CD14-positive monocyte (primary cell): Measurements from ENCODE around the gene CD37. TPM values are rescaled to one million over a fixed set of nuclear protein-coding genes. Genes with fewer than 3 reads are reported as not detected.

ENCODE experiments used
- DNase-seq, 3 donors: peaks; one replicate each; pipeline ENCODE4 v3.0.0-alpha.2; 2011 to 2022
- H2AFZ ChIP-seq: 2 replicates; pipeline ENCODE4 v1.6.0; 2012; ENCODE audit warnings: mild to moderate bottlenecking, low read depth, low read length, inconsistent platforms; ENCODE audit not compliant: insufficient read depth, poor library complexity, severe bottlenecking
- H3K27ac ChIP-seq, 2 donors: 1 replicate in 1 of 2; 2 replicates in 1 of 2; pipeline ENCODE4 v1.5.1; 2012 to 2013; ENCODE audit warnings: low read length in 2 of 2, control low read depth in 1 of 2, inconsistent platforms in 1 of 2, low read depth in 1 of 2, mild to moderate bottlenecking in 1 of 2
- H3K27me3 ChIP-seq, 2 donors: one replicate each; pipeline versions ENCODE4 v1.6.0 to v1.6.1; 2011 to 2013; ENCODE audit warnings: low read length in 2 of 2; ENCODE audit not compliant: control insufficient read depth in 2 of 2, insufficient read depth in 2 of 2
- H3K36me3 ChIP-seq, 2 donors: replicated peaks in 1 of 2; 1 replicate in 1 of 2; 2 replicates in 1 of 2; pipeline versions ENCODE4 v1.5.1 to v1.6.1; 2012 to 2013; ENCODE audit warnings: low read length in 2 of 2, control low read depth in 1 of 2, inconsistent platforms in 1 of 2, mild to moderate bottlenecking in 1 of 2; ENCODE audit not compliant: insufficient read depth in 2 of 2, control insufficient read depth in 1 of 2
- H3K4me1 ChIP-seq, 2 donors: 1 replicate in 1 of 2; 2 replicates in 1 of 2; pipeline versions ENCODE4 v1.5.1 to v1.6.1; 2012 to 2013; ENCODE audit warnings: low read length in 2 of 2, control low read depth in 1 of 2, inconsistent platforms in 1 of 2, mild to moderate bottlenecking in 1 of 2, moderate library complexity in 1 of 2; ENCODE audit not compliant: insufficient read depth in 2 of 2, control insufficient read depth in 1 of 2
- H3K4me2 ChIP-seq: replicated peaks from 2 replicates; pipeline ENCODE3; 2012; ENCODE audit warnings: low read length, moderate library complexity, mild to moderate bottlenecking; ENCODE audit not compliant: poor library complexity, severe bottlenecking; ENCODE audit errors: extremely low read depth
- H3K4me3 ChIP-seq, 3 experiments: fragments of 200-600 bp in 1 of 3; sonication (generic) in 1 of 3; replicated peaks in 1 of 3; 1 replicate in 2 of 3; 2 replicates in 1 of 3; pipeline ENCODE4 v1.5.1; 2011 to 2013; ENCODE audit warnings: low read length in 3 of 3, mild to moderate bottlenecking in 3 of 3, control low read depth in 2 of 3, low read depth in 2 of 3, inconsistent platforms in 1 of 3, moderate library complexity in 1 of 3
- H3K79me2 ChIP-seq: 2 replicates; pipeline ENCODE4 v1.6.0; 2012; ENCODE audit warnings: mild to moderate bottlenecking, control low read depth, inconsistent platforms, low read length, moderate library complexity; ENCODE audit not compliant: insufficient read depth
- H3K9ac ChIP-seq: 2 replicates; pipeline ENCODE4 v1.6.0; 2017; ENCODE audit warnings: low read length, mild to moderate bottlenecking; ENCODE audit not compliant: insufficient read depth, poor library complexity, severe bottlenecking
- H3K9me3 ChIP-seq, 2 donors: replicated peaks in 1 of 2; 1 replicate in 1 of 2; 2 replicates in 1 of 2; pipeline versions ENCODE4 v1.5.1 to v1.6.1; 2012 to 2013; ENCODE audit warnings: low read length in 2 of 2, control low read depth in 1 of 2; ENCODE audit not compliant: control insufficient read depth in 1 of 2, insufficient read depth in 1 of 2
- H4K20me1 ChIP-seq: 2 replicates; pipeline ENCODE4 v1.6.0; 2012; ENCODE audit warnings: mild to moderate bottlenecking, low read length, control low read depth, moderate library complexity; ENCODE audit not compliant: insufficient read depth
- H3K27ac Mint-ChIP-seq, 7 donors: one replicate each; pipeline ENCODE4 v1.8.0; 2020; ENCODE audit warnings: mild to moderate bottlenecking in 7 of 7, mixed read lengths in 7 of 7, moderate library complexity in 6 of 7, inconsistent platforms in 2 of 7
- H3K27me3 Mint-ChIP-seq, 3 donors: one replicate each; pipeline ENCODE4 v1.8.0; 2021 to 2022; ENCODE audit warnings: low read depth in 3 of 3, mild to moderate bottlenecking in 3 of 3, mixed read lengths in 3 of 3, moderate library complexity in 3 of 3, inconsistent platforms in 1 of 3
- H3K36me3 Mint-ChIP-seq, 2 donors: one replicate each; pipeline ENCODE4 v1.8.0; 2020; ENCODE audit warnings: mixed read lengths in 2 of 2, inconsistent platforms in 1 of 2, mild to moderate bottlenecking in 1 of 2
- H3K4me1 Mint-ChIP-seq: one replicate; pipeline ENCODE4 v1.8.0; 2020; ENCODE audit warnings: mild to moderate bottlenecking, mixed read lengths
- H3K4me3 Mint-ChIP-seq, 2 donors: one replicate each; pipeline ENCODE4 v1.8.0; 2020; ENCODE audit warnings: mild to moderate bottlenecking in 2 of 2, mixed read lengths in 2 of 2, moderate library complexity in 1 of 2
- H3K9me3 Mint-ChIP-seq, 7 donors: one replicate each; pipeline ENCODE4 v1.8.0; 2020 to 2022; ENCODE audit warnings: mixed read lengths in 7 of 7, mild to moderate bottlenecking in 6 of 7, moderate library complexity in 6 of 7, inconsistent platforms in 2 of 7
- CTCF ChIP-seq: fragments of 200-600 bp; IDR thresholded peaks from one replicate; pipeline ENCODE4 v1.8.0; 2022; ENCODE audit warnings: antibody characterized with exemption, mild to moderate bottlenecking
- WGBS: methylation state at CpG from one replicate; pipeline ENCODE4 v1.1.5; 2013; ENCODE audit warnings: missing lambda C conversion rate; ENCODE audit not compliant: insufficient coverage; 5-methylcytosine and 5-hydroxymethylcytosine counted together
- intact Hi-C, 2 donors: fragments of 100-400 bp; cut with micrococcal nuclease; formaldehyde crosslinking; loops; one replicate each; pipeline versions ENCODE4 v1.15.0 to v1.15.1; 2023
- polyA plus RNA-seq, 3 donors: library from polyadenylated mRNA; depleted of rRNA in 1 of 3; unstranded in 2 of 3; stranded (reverse) in 1 of 3; fragments of 300-500 nt in 2 of 3; fragments of >200 nt in 1 of 3; fragmentation: Illumina TruSeq in 2 of 3; gene quantifications; 1 replicate in 2 of 3; 2 replicates in 1 of 3; pipeline ENCODE4 v1.2.3, GENCODE V29; 2012 to 2021

Gene CD37
- polyA plus RNA-seq, 3 donors: 147 to 380 (median 194) TPM

DNA sequence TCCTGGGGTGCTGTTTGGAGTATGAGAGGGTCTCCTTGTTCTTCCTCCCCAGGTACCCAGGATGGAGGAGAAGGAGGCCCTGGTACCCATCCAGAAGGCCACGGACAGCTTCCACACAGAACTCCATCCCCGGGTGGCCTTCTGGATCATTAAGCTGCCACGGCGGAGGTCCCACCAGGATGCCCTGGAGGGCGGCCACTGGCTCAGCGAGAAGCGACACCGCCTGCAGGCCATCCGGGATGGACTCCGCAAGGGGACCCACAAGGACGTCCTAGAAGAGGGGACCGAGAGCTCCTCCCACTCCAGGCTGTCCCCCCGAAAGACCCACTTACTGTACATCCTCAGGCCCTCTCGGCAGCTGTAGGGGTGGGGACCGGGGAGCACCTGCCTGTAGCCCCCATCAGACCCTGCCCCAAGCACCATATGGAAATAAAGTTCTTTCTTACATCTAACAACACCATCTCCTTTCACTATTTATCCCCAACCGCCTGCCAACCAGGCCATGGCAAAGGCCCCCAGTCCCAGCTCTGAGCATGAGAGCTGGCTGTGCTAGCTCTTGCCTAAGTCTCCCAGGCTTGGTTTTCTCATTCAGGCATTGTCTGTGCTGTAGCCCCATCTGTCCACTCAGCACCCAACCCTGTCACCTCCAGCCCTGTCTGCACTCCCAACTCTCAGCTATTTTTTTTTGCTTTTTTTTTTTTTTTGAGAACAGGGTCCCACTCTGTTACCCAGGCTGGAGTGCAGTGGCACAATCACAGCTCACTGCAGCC lies 39.6 kb downstream of the CD37 start:
- Mint-ChIP-seq H3K4me1 (no peaks in the 10 kb centered on the region), H3K9me3 (peaks cover 4 to 13% (median 11%) of the 10 kb centered on the region in 7 donors), H3K4me3 (no peak overlapping the region), H3K36me3 (no peaks in the 10 kb centered on the region), H3K27ac (no peak overlapping the region), H3K27me3 (peaks cover 6 to 12% (median 7%) of the 10 kb centered on the region in 3 donors)
- intact Hi-C loops: loop anchor here in 1 of 2 donors (10.0 kb wide), 1 partner anchor 50 kb away; the partner anchor contains the start of genes GFY and PTH2
- DNase-seq: no peak
- Histone ChIP-seq H3K9ac (no peak overlapping the region), H3K9me3 (peaks cover 2 to 9% of the 10 kb centered on the region in 2 donors), H2AFZ (no peak overlapping the region), H4K20me1 (no peaks in the 10 kb centered on the region), H3K4me2 (no peak overlapping the region), H3K4me1 (no peaks in the 10 kb centered on the region), H3K4me3 (no peak overlapping the region), H3K36me3 (no peaks in the 10 kb centered on the region), H3K79me2 (no peaks in the 10 kb centered on the region), H3K27me3 (no peaks in the 10 kb centered on the region), H3K27ac (no peak overlapping the region)
- WGBS: 94% methylated on average over 9 of the region's 16 CpGs
- TF ChIP-seq CTCF: no peak

DNA sequence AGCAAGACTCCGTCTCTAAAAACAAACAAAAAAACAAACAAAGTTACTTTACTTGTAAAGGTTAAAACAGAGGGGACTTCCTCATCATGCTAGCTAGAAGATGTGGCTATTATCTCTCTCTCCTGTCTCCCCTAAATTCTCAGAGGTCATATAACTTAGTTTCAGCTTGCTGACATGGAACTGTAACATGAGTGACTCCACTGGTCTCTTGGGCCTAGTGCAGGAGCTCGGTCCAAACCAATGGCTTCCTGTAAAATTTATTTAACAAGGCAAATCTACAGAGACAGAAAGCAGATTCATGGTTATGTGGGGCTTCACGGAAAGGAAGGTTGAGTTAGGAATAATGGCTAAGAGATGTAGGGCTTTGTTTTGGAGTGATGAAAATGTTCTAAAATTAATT lies 43.3 kb downstream of the CD37 start:
- Mint-ChIP-seq H3K27me3 (peaks cover 9 to 12% (median 10%) of the 10 kb centered on the region in 3 donors), H3K9me3 (peaks cover 3 to 17% (median 10%) of the 10 kb centered on the region in 7 donors), H3K4me3 (no peak overlapping the region), H3K4me1 (no peaks in the 10 kb centered on the region), H3K27ac (no peak overlapping the region), H3K36me3 (no peaks in the 10 kb centered on the region)
- Histone ChIP-seq H3K36me3 (no peaks in the 10 kb centered on the region), H2AFZ (no peak overlapping the region), H3K4me1 (no peaks in the 10 kb centered on the region), H3K27ac (no peak overlapping the region), H3K9ac (no peak overlapping the region), H3K27me3 (peaks cover 0 to 3% of the 10 kb centered on the region in 2 donors), H3K9me3 (peaks cover 0 to 8% of the 10 kb centered on the region in 2 donors), H3K79me2 (no peaks in the 10 kb centered on the region), H3K4me3 (no peak overlapping the region), H4K20me1 (no peaks in the 10 kb centered on the region), H3K4me2 (no peak overlapping the region)
- no peak for TF ChIP-seq CTCF
- WGBS: 90% methylated on average over 2 of the region's 3 CpGs
- intact Hi-C loops: loop anchor here in 1 of 2 donors (10.0 kb wide), 1 partner anchor 46 kb away; the partner anchor contains the start of genes GFY and PTH2
- no peak for DNase-seq
